Measurements from ENCODE around the gene IRAK3. TPM values are rescaled to one million over a fixed set of nuclear protein-coding genes. Genes with fewer than 3 reads are reported as not detected.
"Not testable (repeated sequence)": the region's sequence is repeated elsewhere in the genome, so short reads cannot be mapped to it uniquely, and the experiment has no call there.

IRAK3 gene
- total and polyA plus RNA-seq, 2 experiments from 2014 or later, result 0.53 to 1.8 TPM

- H3K27me3 ChIP-seq (ENCODE audit: insufficient read depth), result peaks cover 32% of the 10 kb centered on the region
- H3K4me1 Mint-ChIP-seq; ATAC-seq; H3K27ac ChIP-seq (ENCODE audit: low read depth); H3K9me2 ChIP-seq (ENCODE audit: insufficient read depth); H2AFZ ChIP-seq; DNase-seq (ENCODE audit: low spot score); H3F3A ChIP-seq (replicated peaks; ENCODE audit: low read depth); H4K20me1 ChIP-seq (replicated peaks; ENCODE audit: insufficient read depth); H3K36me3 ChIP-seq (ENCODE audit: insufficient read depth); H3K4me3 Mint-ChIP-seq; H3K4me1 ChIP-seq (ENCODE audit: insufficient read depth); H3K27ac Mint-ChIP-seq; H3K4me2 ChIP-seq; H3K36me3 Mint-ChIP-seq (ENCODE audit: low read depth); H3K9me3 Mint-ChIP-seq; H3K79me2 ChIP-seq (replicated peaks; ENCODE audit: insufficient read depth); H3K4me3 ChIP-seq: not testable (repeated sequence)
- H3K27me3 Mint-ChIP-seq (ENCODE audit: insufficient read depth, low read depth, poor library complexity), result peaks cover 28% of the 10 kb centered on the region
Observed at GRCh38 chr12:66184822-66185221, 4.2 kb upstream of the IRAK3 start.

DNA sequence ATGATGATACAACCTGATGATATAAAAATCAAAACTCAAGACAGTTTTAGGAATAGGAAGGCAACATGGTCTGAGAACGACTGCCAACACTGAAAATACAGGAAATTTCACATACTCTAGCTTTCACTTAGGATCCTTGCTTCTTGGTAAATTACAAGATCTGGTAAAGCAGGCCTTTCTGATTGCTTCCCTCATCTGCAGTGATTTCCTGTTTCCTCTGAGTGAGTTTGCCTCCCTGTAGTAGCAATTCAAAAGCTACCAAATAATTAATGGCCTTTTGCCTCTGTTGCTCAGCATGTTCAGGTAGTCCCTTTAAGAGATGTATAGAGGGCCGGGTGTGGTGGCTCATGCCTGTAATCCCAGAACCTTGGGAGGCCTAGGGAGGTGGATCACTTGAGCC, 2.0 kb upstream of the IRAK3 start:
- Histone ChIP-seq H3K4me1 (ENCODE audit: insufficient read depth) (0 out of 2 replicates have a peak, but pooled peaks cover 7% of the 10 kb centered on the region), H3K4me3 (no peak overlapping the region), H2AFZ (no peak overlapping the region), H3F3A (replicated peaks; ENCODE audit: low read depth) (no peaks in the 10 kb centered on the region), H3K9me2 (ENCODE audit: insufficient read depth) (0 out of 2 replicates have a peak, but pooled peaks cover 3% of the 10 kb centered on the region), H3K27ac (ENCODE audit: low read depth) (no peak overlapping the region), H3K79me2 (replicated peaks; ENCODE audit: insufficient read depth) (no peaks in the 10 kb centered on the region), H3K4me2 (no peak overlapping the region), H3K36me3 (ENCODE audit: insufficient read depth) (no peaks in the 10 kb centered on the region), H4K20me1 (replicated peaks; ENCODE audit: insufficient read depth) (no peaks in the 10 kb centered on the region), H3K27me3 (ENCODE audit: insufficient read depth) (peaks cover 47% of the 10 kb centered on the region)
- Mint-ChIP-seq H3K27ac (no peak overlapping the region), H3K9me3 (peaks cover 3% of the 10 kb centered on the region; the same call in 1 of the 3 replicates), H3K4me3 (no peak overlapping the region), H3K27me3 (ENCODE audit: insufficient read depth, low read depth, poor library complexity) (peaks cover 45% of the 10 kb centered on the region), H3K4me1 (no peaks in the 10 kb centered on the region), H3K36me3 (ENCODE audit: low read depth) (no peaks in the 10 kb centered on the region; the same call in 2 of the 3 replicates)
- TF ChIP-seq POLR2AphosphoS5 (IDR thresholded peaks at IDR 0.05; ENCODE audit: low read depth) (no peak), CTCF (conservative IDR thresholded peaks at IDR 0.05; ENCODE audit: low read depth in 2 of 2) (no peak), ZNF114 (CRISPR knock-in tag; IDR thresholded peaks at IDR 0.05) (no peak), EZH2 (IDR thresholded peaks at IDR 0.05; ENCODE audit: low read depth, unreplicated experiment) (no peak), ZNF331 (CRISPR knock-in tag; IDR thresholded peaks at IDR 0.05; ENCODE audit: low read depth) (no peak)
- TF ChIP-seq, protein P1, sequence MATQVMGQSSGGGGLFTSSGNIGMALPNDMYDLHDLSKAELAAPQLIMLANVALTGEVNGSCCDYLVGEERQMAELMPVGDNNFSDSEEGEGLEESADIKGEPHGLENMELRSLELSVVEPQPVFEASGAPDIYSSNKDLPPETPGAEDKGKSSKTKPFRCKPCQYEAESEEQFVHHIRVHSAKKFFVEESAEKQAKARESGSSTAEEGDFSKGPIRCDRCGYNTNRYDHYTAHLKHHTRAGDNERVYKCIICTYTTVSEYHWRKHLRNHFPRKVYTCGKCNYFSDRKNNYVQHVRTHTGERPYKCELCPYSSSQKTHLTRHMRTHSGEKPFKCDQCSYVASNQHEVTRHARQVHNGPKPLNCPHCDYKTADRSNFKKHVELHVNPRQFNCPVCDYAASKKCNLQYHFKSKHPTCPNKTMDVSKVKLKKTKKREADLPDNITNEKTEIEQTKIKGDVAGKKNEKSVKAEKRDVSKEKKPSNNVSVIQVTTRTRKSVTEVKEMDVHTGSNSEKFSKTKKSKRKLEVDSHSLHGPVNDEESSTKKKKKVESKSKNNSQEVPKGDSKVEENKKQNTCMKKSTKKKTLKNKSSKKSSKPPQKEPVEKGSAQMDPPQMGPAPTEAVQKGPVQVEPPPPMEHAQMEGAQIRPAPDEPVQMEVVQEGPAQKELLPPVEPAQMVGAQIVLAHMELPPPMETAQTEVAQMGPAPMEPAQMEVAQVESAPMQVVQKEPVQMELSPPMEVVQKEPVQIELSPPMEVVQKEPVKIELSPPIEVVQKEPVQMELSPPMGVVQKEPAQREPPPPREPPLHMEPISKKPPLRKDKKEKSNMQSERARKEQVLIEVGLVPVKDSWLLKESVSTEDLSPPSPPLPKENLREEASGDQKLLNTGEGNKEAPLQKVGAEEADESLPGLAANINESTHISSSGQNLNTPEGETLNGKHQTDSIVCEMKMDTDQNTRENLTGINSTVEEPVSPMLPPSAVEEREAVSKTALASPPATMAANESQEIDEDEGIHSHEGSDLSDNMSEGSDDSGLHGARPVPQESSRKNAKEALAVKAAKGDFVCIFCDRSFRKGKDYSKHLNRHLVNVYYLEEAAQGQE (IDR thresholded peaks at IDR 0.05; ENCODE audit: unreplicated experiment), result no peak
- no peak for ATAC-seq
- DNase-seq (ENCODE audit: low spot score), result no peak
